M059J (cell line): ENCODE data around the gene RELCH. TPM values are rescaled to one million over a fixed set of nuclear protein-coding genes. Genes with fewer than 3 reads are reported as not detected.
A peak's percentile ranks its signal among the peaks of the same experiment; 100 is the strongest.

Experiments used
- DNase-seq: peaks from one replicate; pipeline ENCODE4 v3.0.0-alpha.2; 2012; ENCODE audit warnings: low read depth
- total RNA-seq: library from RNA; depleted of rRNA; stranded (reverse); fragments of >200 nt; shearing (Covaris generic); gene quantifications from 2 replicates; pipeline ENCODE4 v1.2.3, GENCODE V29; 2014

The RELCH gene
- total RNA-seq, 1 experiment from 2014 or later = 38.7 TPM

- peak; percentile 53 for DNase-seq
These were observed 772 bp downstream of the RELCH start for GRCh38 chr18:62187543-62188510.

GRCh38 chr18:62189208-62189607 lies 2.2 kb downstream of the RELCH start:
- no peak for DNase-seq

- no peak for DNase-seq
These were observed 9.0 kb downstream of the RELCH start for GRCh38 chr18:62196079-62196478.

- no peak for DNase-seq
These were observed 9.9 kb downstream of the RELCH start for GRCh38 chr18:62196980-62197379.

DNA sequence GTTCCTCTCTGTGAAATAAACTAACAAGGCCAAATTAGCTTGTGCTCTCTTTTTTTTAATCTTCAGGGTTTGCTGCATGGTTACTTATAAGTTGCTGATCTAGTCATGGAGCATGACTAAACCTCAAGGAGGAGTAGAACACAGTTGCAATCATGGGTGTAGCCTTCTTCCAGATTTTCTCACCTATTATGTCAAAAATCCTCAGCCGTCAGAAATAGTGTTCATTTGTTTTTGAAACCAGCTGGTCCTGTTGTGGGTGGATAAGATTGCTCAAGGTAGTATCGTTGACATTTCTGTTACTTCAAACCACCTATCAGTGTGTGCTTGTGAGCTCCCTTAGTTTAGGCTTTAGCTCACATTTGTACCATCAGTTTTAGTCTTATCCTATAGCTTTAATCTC lies 11.2 kb downstream of the RELCH start:
- DNase-seq = no peak

- DNase-seq = no peak
These were observed 12.6 kb downstream of the RELCH start for GRCh38 chr18:62199629-62200028.

DNA sequence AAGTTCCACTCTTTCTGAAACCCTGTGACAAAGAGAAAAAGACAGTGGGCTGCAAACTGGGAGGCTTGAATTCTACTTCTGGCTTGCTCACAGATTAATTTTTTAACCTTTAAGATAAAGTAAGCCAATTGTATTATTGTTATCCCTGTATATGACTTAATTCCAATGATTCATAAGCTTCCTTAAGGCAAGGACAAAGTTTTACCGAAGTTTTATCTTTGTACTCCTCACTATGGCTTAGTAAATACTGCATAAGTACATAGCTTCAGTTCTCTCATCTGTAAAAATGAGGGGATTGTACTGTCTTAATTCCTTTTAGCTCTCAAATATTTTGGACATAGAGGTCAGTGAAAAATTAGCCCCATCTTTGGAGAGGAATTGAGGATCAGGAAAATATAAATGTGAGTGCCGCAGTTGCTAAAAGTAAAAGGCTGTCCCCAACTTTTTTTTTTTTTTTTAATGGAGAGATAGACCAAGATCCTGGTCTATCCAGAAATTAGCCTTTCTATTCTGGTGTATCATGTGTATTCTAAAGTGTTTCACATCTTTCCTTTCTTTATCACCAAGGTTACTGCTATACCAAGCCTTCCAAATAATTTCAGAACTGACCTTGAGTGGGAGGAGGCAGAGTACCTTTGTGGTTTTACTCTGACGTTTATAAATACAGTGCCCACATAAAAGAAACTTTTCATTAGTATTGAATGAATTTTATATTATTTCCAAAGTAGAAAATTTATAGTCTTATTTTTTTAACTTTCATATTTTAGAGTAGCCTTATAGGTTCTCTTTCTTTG lies 13.3 kb downstream of the RELCH start:
- DNase-seq = peak; percentile 37

- DNase-seq = no peak
These were observed 14.8 kb downstream of the RELCH start for GRCh38 chr18:62201870-62202269.

DNA sequence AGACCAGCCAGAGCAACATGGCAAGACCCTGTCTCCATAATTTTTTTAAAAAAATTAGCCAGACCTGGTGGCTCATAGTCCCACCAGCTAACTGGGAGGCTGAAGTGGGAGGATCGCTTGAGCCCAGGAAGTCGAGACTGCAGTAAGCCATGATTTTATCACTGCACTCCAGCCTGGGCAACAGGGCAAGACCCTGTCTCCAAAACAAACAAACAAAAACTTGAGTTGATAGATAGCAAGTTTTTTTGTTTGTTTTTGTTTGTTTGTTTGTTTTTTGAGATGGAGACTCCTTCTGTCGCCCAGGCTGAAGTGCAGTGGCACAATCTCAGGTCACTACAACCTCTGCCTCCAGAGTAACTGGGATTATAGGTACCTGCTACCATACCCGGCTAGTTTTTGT lies 18.8 kb downstream of the RELCH start:
- DNase-seq = no peak

GRCh38 chr18:62206593-62206992 lies 19.5 kb downstream of the RELCH start:
- DNase-seq = no peak

GRCh38 chr18:62209046-62209445 lies 22.0 kb downstream of the RELCH start:
- DNase-seq = no peak

DNA sequence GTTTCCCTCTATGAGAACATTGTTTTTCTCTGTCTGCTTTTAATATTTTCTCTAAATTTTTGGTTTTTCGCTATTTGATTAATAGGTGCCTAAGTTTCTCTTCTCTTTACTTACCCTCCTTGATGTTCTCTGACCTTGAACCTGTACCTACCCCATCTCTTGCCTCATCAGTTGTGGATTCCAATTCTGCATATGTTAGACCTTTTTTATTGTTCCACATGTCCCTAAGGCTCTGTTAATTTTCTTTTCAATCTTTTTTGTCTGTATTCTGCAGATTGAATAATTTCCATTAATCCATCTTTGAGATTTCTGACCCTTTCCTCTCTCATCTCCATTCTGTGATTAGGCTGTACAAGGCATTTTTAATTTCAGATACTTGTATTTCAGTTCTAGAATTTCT lies 23.1 kb downstream of the RELCH start:
- DNase-seq = no peak

GRCh38 chr18:62211325-62211828 lies 24.3 kb downstream of the RELCH start:
- no peak for DNase-seq

DNA sequence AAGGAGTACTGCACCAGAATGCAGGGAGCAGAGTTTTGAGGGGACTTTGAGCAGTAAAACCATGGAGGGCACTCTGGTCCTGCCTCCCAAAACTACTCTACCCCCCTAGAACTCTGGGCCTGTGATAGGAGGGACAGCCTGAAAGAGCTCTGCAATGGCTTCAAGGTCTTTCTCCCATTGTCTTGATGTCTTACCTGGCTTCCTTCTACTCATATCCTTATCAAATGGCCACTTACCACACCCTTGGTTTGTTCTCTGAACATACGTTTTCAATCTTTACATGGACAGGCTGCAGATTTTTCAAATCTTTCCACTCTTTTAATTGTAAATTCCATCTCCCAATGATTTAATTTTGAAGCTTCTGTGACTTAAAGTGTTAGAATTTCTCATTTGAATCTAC lies 27.7 kb downstream of the RELCH start:
- no peak for DNase-seq

DNA sequence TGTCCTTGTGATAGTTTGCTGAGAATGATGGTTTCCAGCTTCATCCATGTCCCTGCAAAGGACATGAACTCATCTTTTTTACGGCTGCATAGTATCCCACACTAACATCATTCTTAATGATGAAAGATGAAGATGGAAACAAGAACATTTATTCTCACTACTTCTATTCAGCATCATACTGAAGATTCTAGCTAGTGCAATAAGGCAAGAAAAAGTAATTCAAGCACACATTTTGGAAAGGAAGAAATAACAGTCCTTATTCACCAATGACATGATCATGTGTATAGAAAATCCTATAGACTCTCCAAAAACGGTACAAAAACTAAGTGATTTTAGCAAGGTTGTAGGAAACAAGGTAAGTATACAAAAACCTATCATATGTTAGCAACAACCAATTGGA lies 37.2 kb downstream of the RELCH start:
- DNase-seq = no peak

GRCh38 chr18:62226047-62226446 lies 39.0 kb downstream of the RELCH start:
- no peak for DNase-seq

DNA sequence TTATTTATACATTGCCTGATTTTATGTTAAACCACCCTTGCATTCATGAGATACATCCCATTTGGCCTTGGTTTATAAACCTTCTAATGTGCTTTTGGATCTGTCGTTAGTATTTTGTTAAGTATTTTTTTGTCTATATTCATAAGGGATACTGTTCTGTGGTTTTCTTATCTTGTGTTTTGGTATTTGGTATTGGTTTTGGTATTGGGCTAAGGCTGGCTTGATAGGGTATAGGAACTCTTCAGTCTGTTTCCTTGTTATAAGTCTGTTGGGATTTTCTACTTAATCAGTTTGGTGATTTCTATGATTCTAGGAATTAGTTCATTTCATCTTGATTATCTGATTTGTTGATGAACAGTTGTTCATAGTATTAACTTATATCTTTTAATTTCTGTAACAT lies 49.2 kb downstream of the RELCH start:
- DNase-seq = no peak

- no peak for DNase-seq
These were observed 52.4 kb downstream of the RELCH start for GRCh38 chr18:62239475-62239874.

DNA sequence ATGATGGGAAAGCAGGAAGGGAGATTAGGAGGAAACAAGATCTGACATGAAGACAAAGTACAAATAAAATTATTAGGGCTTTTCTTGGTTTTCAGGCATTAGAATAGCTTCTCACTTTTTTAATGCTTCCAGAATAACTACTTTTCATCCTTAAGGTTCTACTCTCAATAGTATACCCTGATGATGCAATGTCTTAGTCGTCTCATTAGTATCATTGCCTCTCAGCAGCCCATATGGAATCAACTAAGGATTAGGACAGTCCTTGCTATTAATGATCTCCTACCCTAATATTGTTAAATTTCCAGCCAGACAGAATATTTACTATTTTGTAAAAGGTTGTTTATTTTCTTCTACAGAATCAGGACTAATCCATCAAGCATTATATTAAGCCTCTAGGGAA lies 55.9 kb downstream of the RELCH start:
- DNase-seq = no peak

- DNase-seq = no peak
These were observed 58.1 kb downstream of the RELCH start for GRCh38 chr18:62245177-62245576.

DNA sequence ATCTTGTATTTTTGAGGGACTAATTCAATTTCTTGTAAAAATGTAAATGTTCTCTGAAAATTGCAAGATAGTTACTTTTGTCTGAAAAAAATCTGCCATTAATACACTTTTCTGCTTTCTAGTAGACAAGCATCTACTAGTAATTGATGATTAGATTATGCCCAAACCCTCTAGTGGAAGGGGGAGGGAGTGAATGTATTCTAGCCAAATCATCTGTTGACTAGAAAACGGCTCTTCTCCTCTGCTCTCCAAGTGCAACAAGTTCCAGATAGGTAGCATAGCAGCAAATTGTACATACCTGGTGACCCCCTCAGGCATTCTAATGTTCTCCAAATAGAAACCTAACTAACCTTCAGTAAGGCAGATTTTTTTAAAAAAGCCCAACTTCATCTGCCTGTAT lies 58.6 kb downstream of the RELCH start:
- peak; percentile 1 for DNase-seq

DNA sequence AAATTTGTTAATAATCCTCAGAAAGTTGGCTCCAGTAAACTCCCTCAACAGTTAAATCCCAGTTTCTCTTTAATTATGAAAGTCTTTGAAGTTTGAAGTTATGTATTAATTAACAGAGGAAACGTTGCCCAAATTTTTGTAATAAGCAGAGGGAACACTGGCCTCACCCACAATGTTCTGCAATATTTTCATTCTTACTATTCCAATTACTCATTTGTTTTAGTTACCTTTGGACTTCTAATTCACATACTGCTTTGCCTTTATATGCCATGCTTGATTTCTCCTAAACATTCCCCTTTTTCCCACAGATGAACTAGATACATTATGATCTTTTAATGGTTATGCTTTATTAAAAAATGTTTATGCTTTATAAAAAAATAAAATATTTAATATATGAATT lies 61.3 kb downstream of the RELCH start:
- no peak for DNase-seq
